Activated CD8-positive, alpha-beta memory T cell treated with anti-CD3 and anti-CD28 coated beads, Interleukin-2, amount 10 ng/mL, durations not matched to agents 7 days and 5 days (primary cell): Measurements from ENCODE around the gene PDE1C. TPM values are rescaled to one million over a fixed set of nuclear protein-coding genes. Genes with fewer than 3 reads are reported as not detected.
"Not testable (repeated sequence)": the region's sequence is repeated elsewhere in the genome, so short reads cannot be mapped to it uniquely, and the experiment has no call there.

ENCODE experiments used
- ATAC-seq: fragments of 150-1000 bp; cut with Tn5 transposase; one replicate; pipeline ENCODE4 v1.10.0; 2021; ENCODE audit warnings: moderate library complexity
- CTCF ChIA-PET: fragments of 350-600 bp; sonication (Branson Sonifier 250); formaldehyde crosslinking; loops from one replicate; lab custom pipeline; 2021; ENCODE audit warnings: antibody characterized with exemption; lab: Charles Lee
- DNase-seq: peaks from one replicate; pipeline ENCODE4 v3.0.0-alpha.2; 2020
- H3K27ac Mint-ChIP-seq: one replicate; pipeline ENCODE4 v1.8.0; 2021; ENCODE audit warnings: mild to moderate bottlenecking, mixed read lengths
- H3K27me3 Mint-ChIP-seq: one replicate; pipeline ENCODE4 v1.8.0; 2021; ENCODE audit warnings: mixed read lengths
- H3K36me3 Mint-ChIP-seq: one replicate; pipeline ENCODE4 v1.8.0; 2021; ENCODE audit warnings: mild to moderate bottlenecking, mixed read lengths
- H3K4me1 Mint-ChIP-seq: one replicate; pipeline ENCODE4 v1.8.0; 2021; ENCODE audit warnings: mixed read lengths
- H3K4me3 Mint-ChIP-seq: one replicate; pipeline ENCODE4 v1.8.0; 2021; ENCODE audit warnings: mild to moderate bottlenecking, moderate library complexity, mixed read lengths
- H3K9me3 Mint-ChIP-seq: one replicate; pipeline ENCODE4 v1.8.0; 2022; ENCODE audit warnings: low read depth, mixed read lengths
- total RNA-seq, 2 experiments: library from RNA; stranded (reverse); gene quantifications; one replicate each; pipeline ENCODE4 v1.2.3, GENCODE V29; 2021

The PDE1C gene
- total RNA-seq, 2 experiments from 2014 or later: not detected

GRCh38 chr7:32091608-32092210, 21.5 kb upstream of the PDE1C start:
- Mint-ChIP-seq H3K27ac (no peak overlapping the region), H3K4me3 (no peak overlapping the region), H3K36me3 (no peaks in the 10 kb centered on the region), H3K9me3 (peaks cover 3% of the 10 kb centered on the region), H3K4me1 (no peaks in the 10 kb centered on the region), H3K27me3 (no peaks in the 10 kb centered on the region)
- ATAC-seq (no peak), DNase-seq (no peak)
- CTCF ChIA-PET: no interaction called here

DNA sequence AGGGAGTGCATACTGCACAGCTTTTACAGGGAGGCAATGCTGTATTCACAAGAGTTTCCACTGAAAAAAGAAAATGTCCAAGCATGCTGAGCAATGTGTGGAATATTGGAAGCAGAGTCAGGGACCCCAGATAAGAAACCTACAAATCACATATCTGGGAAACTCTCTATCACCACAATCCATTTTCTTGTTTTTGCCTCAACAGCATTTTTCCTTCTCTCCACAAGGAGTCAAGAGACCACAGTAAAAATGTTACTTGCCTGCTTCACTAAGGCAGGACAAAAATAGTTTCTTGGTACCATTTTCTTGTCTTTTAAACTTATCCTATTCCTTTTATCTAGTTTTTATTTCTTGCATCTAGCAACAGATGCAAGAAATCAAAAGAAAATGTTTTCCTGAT, 19.5 kb upstream of the PDE1C start:
- H3K4me1 Mint-ChIP-seq: no peaks in the 10 kb centered on the region
- no peaks in the 10 kb centered on the region for H3K36me3 Mint-ChIP-seq
- no peak overlapping the region for H3K4me3 Mint-ChIP-seq
- DNase-seq: no peak
- ATAC-seq: no peak
- no peak overlapping the region for H3K27ac Mint-ChIP-seq
- no peaks in the 10 kb centered on the region for H3K27me3 Mint-ChIP-seq
- CTCF ChIA-PET: no interaction called here
- H3K9me3 Mint-ChIP-seq: peaks cover 3% of the 10 kb centered on the region

DNA sequence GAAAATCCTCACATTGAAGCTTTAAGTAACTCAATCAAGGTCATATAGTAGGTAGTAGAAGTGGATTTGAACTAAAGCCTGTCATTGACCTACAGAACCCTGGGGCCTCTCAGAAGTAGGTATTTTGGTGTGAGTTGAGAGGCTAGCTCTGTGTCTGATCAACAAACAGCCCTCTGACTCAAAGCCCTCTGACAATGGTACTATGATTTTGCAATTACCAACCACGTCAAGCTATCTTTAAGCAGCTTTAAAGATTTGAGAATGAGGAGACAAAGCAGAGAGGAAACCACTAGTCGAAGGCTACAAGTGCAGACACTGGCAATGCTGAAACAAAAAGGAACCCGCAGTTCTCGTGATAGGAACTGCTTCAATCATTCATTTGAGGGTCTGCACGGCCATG, 19.0 kb upstream of the PDE1C start:
- no peaks in the 10 kb centered on the region for H3K27me3 Mint-ChIP-seq
- peaks cover 1% of the 10 kb centered on the region for H3K9me3 Mint-ChIP-seq
- no peak for DNase-seq
- no peak overlapping the region for H3K27ac Mint-ChIP-seq
- no peaks in the 10 kb centered on the region for H3K4me1 Mint-ChIP-seq
- no peak for ATAC-seq
- H3K36me3 Mint-ChIP-seq: no peaks in the 10 kb centered on the region
- CTCF ChIA-PET: no interaction called here
- H3K4me3 Mint-ChIP-seq: no peak overlapping the region

GRCh38 chr7:32088451-32088881, 18.3 kb upstream of the PDE1C start:
- Mint-ChIP-seq H3K36me3 (no peaks in the 10 kb centered on the region), H3K4me1 (no peaks in the 10 kb centered on the region), H3K27me3 (no peaks in the 10 kb centered on the region), H3K9me3 (no peaks in the 10 kb centered on the region), H3K4me3 (no peak overlapping the region), H3K27ac (no peak overlapping the region)
- ATAC-seq: no peak
- CTCF ChIA-PET: no interaction called here
- no peak for DNase-seq

- CTCF ChIA-PET: no interaction called here
- H3K4me3 Mint-ChIP-seq: no peak overlapping the region
- no peaks in the 10 kb centered on the region for H3K27me3 Mint-ChIP-seq
- H3K9me3 Mint-ChIP-seq: no peaks in the 10 kb centered on the region
- ATAC-seq (no peak), DNase-seq (no peak)
- no peak overlapping the region for H3K27ac Mint-ChIP-seq
- H3K36me3 Mint-ChIP-seq: no peaks in the 10 kb centered on the region
- H3K4me1 Mint-ChIP-seq: no peaks in the 10 kb centered on the region
These were observed 9.3 kb upstream of the PDE1C start for GRCh38 chr7:32079510-32079909.

- Mint-ChIP-seq H3K27me3 (no peaks in the 10 kb centered on the region), H3K4me1 (no peaks in the 10 kb centered on the region), H3K4me3 (no peak overlapping the region), H3K27ac (no peak overlapping the region), H3K9me3 (no peaks in the 10 kb centered on the region), H3K36me3 (no peaks in the 10 kb centered on the region)
- DNase-seq (no peak), ATAC-seq (no peak)
- CTCF ChIA-PET: no interaction called here
These were observed 8.6 kb upstream of the PDE1C start for GRCh38 chr7:32078824-32079223.

GRCh38 chr7:32077806-32078205, 7.6 kb upstream of the PDE1C start:
- Mint-ChIP-seq H3K27ac (no peak overlapping the region), H3K9me3 (no peaks in the 10 kb centered on the region)
- CTCF ChIA-PET: no interaction called here

DNA sequence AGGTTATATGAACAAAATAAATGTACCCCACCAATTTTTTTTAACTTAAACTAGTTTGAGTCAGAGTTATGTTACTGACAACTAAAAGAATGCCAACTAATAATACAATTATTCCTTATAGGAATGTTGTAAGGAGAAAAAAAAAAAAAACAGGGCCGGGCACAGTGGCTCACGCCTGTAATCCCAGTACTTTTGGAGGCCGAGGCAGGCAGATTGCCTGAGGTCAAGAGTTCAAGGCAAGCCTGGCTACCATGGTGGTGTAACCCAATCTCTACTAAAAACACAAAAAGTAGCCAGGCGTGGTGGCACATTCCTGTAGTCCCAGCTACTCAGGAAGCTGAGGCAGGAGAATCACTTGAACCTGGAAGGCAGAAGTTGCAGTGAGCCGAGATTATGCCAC, 6.6 kb upstream of the PDE1C start:
- DNase-seq, H3K4me1 Mint-ChIP-seq, H3K4me3 Mint-ChIP-seq, H3K27me3 Mint-ChIP-seq, H3K36me3 Mint-ChIP-seq, H3K27ac Mint-ChIP-seq, ATAC-seq, CTCF ChIA-PET, H3K9me3 Mint-ChIP-seq: not testable (repeated sequence)

More at GRCh38 chr7:32077806-32078205, 7.6 kb upstream of the PDE1C start:
- no peaks in the 10 kb centered on the region for H3K4me1 Mint-ChIP-seq
- no peaks in the 10 kb centered on the region for H3K27me3 Mint-ChIP-seq
- H3K36me3 Mint-ChIP-seq: no peaks in the 10 kb centered on the region
- no peak overlapping the region for H3K4me3 Mint-ChIP-seq
- no peak for DNase-seq
- no peak for ATAC-seq

DNA sequence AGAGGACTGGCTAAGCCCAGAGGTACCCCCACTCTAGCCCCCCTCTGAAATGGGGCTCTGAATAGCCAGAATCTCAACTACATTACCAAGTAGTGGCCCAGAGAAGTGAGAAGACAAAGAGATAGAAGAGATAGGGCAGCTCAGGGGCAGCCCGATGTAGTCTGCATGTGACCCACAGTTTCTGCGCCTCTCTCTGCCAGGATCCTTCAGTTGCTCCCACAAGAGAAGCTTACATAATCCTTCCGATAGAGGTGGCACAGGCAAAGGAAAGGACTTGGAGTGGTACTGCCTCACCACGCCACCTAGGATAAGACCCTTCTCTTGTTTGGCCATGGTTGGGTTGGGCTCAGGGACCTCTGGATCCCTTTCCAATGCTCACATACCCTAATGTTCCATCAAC, 5.4 kb upstream of the PDE1C start:
- Mint-ChIP-seq H3K36me3 (no peaks in the 10 kb centered on the region), H3K4me3 (no peak overlapping the region), H3K4me1 (no peaks in the 10 kb centered on the region), H3K9me3 (no peaks in the 10 kb centered on the region), H3K27me3 (peaks cover 12% of the 10 kb centered on the region), H3K27ac (no peak overlapping the region)
- ATAC-seq (no peak), DNase-seq (no peak)
- CTCF ChIA-PET: no interaction called here

DNA sequence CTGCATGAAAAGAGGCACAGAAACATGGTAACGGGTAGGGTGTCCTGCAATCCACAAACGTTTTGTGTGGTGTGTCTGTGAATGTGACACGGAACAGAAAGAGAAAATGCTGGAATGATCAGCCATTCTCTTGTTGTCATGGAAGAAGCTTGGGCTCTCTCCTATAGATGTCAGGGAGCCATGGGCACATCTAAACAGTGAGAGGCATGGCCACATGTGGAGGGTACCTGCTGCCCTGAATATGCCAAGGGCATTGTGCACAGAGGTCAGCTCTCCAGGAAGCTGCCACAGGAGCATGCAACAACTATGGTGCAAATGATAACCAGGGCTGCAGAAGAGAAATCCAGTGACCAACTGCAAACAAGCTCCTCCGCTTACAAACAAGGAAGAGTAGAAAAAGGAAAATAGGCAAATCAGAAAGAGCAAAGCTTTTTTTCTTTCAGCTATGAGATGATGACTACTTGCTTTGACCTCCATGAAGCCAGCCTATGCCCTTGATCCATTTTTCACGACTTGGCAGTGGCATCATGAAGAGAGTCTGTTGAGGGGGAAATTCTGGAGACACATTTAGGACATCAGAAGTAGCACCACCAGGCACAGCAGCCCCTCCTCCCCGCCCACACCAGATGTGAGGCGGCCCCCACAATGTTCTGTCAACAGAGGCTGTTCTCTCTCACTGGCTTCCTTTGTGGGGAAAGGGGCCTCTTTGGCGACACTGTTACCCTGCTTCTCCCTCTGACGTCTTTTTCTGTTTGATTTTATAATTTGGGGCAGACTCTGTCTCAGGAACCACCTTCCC, 4.8 kb upstream of the PDE1C start:
- DNase-seq (no peak), ATAC-seq (no peak)
- no peaks in the 10 kb centered on the region for H3K4me1 Mint-ChIP-seq
- CTCF ChIA-PET: no interaction called here
- no peak overlapping the region for H3K27ac Mint-ChIP-seq
- H3K9me3 Mint-ChIP-seq: no peaks in the 10 kb centered on the region
- H3K4me3 Mint-ChIP-seq: no peak overlapping the region
- peaks cover 18% of the 10 kb centered on the region for H3K27me3 Mint-ChIP-seq
- no peaks in the 10 kb centered on the region for H3K36me3 Mint-ChIP-seq

- H3K4me3 Mint-ChIP-seq: no peak overlapping the region
- ATAC-seq (no peak), DNase-seq (no peak)
- H3K27ac Mint-ChIP-seq: no peak overlapping the region
- no peaks in the 10 kb centered on the region for H3K4me1 Mint-ChIP-seq
- peaks cover 25% of the 10 kb centered on the region for H3K27me3 Mint-ChIP-seq
- no peaks in the 10 kb centered on the region for H3K36me3 Mint-ChIP-seq
- no peaks in the 10 kb centered on the region for H3K9me3 Mint-ChIP-seq
- CTCF ChIA-PET: no interaction called here
These were observed 3.3 kb upstream of the PDE1C start for GRCh38 chr7:32073533-32073932.

DNA sequence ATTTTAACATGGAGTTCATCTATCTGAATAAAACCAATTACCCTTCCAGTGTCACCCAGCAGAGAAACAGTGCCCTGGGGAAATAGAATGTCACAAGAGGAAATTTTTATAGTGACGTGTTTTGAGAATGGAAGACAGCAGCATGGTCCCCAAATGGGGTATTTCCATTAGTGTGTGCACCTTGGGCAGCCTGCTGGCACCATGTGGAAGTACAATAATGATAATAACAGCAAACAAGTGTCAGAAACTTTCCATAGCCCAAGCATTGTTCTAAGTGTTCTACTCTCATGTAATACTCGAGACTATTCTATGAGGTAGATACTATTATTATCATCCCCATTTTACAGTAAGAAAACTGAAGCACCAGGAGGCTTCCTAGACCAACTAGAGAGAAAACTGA, 2.2 kb upstream of the PDE1C start:
- CTCF ChIA-PET: no interaction called here
- no peak for DNase-seq

DNA sequence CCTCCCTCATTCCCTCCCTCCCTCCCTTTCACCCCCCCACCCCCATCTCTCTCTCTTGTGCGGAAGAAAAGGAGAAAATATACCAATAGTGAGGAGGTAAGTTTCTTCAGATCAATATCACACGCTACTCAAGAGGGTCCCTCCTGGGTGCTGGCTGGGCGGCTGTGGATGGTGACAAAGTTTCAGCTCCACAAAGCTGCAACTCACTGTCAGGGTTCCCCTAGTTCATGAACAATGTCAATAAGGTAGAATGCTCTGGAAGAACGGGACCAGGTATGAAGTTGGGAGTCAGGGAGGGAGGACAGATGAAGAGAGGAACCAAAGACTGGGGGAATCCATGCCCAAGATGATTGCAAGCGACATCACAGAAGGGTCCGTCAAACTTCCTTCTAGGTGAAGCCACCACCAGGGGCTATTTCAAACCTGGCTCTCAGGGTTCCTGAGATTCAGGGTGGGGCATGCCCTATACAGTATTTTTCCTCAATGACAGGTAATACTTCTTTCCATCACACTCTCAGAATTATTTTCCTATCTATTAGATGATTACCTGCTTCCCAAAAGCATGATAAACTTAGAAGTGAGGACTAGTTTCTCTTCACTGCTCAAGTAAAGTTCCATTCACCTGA, 1.4 kb upstream of the PDE1C start:
- DNase-seq: no peak
- ATAC-seq: no peak
- Mint-ChIP-seq H3K4me1 (no peaks in the 10 kb centered on the region), H3K9me3 (no peaks in the 10 kb centered on the region), H3K4me3 (no peak overlapping the region), H3K27ac (no peak overlapping the region), H3K27me3 (peaks cover 25% of the 10 kb centered on the region), H3K36me3 (no peaks in the 10 kb centered on the region)
- CTCF ChIA-PET: no interaction called here

More for the DNA sequence above, 2.2 kb upstream of the PDE1C start:
- H3K4me1 Mint-ChIP-seq: no peaks in the 10 kb centered on the region
- peaks cover 25% of the 10 kb centered on the region for H3K27me3 Mint-ChIP-seq
- H3K36me3 Mint-ChIP-seq: no peaks in the 10 kb centered on the region
- no peak for ATAC-seq
- no peak overlapping the region for H3K4me3 Mint-ChIP-seq
- H3K9me3 Mint-ChIP-seq: no peaks in the 10 kb centered on the region
- H3K27ac Mint-ChIP-seq: no peak overlapping the region

DNA sequence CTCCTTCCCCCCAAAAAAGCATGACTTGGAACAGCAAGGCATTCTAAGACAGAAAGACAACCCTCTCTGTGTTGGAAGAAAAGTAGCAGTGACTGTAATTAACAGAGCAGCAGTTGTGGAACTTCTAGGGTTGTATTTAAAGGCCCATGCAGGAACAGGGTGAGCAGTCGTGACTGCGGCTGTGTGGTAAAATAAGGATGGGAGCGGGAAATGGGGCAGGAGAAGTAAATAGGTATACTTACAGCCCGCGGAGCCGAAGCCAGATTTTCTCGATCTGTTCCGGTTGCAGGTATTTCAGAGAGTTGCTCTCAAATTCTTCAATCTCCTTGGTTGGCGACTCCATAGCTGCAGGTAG, 179 bp downstream of the PDE1C start:
- no peak overlapping the region for H3K4me3 Mint-ChIP-seq
- H3K27ac Mint-ChIP-seq: no peak overlapping the region
- no peaks in the 10 kb centered on the region for H3K9me3 Mint-ChIP-seq
- no peaks in the 10 kb centered on the region for H3K36me3 Mint-ChIP-seq
- no peaks in the 10 kb centered on the region for H3K4me1 Mint-ChIP-seq
- ATAC-seq (no peak), DNase-seq (no peak)
- CTCF ChIA-PET: no interaction called here
- peaks cover 25% of the 10 kb centered on the region for H3K27me3 Mint-ChIP-seq
